Stimulated activated CD8-positive, alpha-beta memory T cell treated with anti-CD3 and anti-CD28 coated beads, Interleukin-15, amount 100 ng/mL, for 1 hour (primary cell): ENCODE data around the gene CTNNA3.

Source experiments
- DNase-seq: peaks from one replicate; pipeline ENCODE4 v3.0.0-alpha.2; 2020; ENCODE audit warnings: low read depth

CTNNA3 gene

GRCh38 chr10:66748217-66748616 is 947.8 kb downstream of the CTNNA3 start:
- no peak for DNase-seq

- DNase-seq: no peak
These were observed 948.5 kb downstream of the CTNNA3 start for GRCh38 chr10:66747451-66747850.

GRCh38 chr10:66746711-66747110 is 949.3 kb downstream of the CTNNA3 start:
- no peak for DNase-seq

DNA sequence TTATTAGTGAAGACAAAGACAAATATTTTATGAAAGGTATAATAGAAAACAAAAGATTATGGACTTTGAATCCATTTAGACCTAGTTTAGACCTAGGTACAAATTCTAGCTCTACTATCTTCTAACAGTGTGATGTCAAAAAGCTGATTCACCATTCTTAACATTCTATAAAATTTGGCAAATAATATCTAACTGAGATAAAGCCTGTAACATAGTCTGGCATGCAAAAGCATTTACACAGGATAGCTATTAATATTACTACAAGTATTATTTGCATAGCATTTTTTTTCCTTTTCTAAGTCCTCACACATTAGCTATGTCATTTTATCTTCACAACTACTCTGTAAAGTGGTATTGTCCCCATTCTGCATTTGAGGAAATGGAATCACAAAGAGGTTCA is 949.7 kb downstream of the CTNNA3 start:
- no peak for DNase-seq

DNA sequence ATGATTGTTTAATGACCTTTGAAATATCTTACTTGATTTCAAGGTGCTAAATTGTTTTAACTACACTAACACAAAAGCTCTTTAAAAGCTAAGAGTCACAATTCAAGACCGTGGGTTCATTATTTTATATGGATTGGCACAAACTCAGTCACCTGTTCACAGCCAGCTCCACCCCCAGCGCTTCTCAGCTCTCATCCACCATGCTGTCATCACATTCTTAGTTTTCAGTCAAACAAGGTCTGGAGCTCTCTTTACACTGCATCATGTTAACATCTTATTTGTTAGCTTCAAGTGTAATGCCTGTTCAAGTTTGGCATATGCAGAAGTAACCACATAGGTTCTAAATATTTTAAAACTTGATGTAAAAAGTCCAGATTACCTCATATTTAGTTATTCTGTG is 951.1 kb downstream of the CTNNA3 start:
- no peak for DNase-seq

DNA sequence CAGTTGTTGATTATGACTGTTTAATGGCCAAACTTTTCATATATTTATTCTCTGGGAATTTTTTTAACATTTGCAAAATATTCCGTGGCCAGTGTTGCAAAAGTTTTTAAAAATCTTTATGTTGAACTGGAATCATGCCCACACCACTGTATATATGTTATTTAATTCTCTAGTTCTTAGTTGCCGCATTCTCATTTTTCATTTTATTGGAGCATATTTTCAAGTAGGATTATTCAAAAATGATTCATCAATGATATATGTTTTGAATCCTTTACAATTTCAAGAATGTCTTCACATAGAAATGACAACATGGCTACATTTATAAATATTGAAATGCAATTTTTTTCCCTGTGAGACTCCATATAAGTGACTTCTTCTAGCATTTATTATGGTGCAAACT is 958.8 kb downstream of the CTNNA3 start:
- DNase-seq: no peak

GRCh38 chr10:66723608-66724400 is 972.2 kb downstream of the CTNNA3 start:
- DNase-seq: no peak

GRCh38 chr10:66719483-66719882 is 976.5 kb downstream of the CTNNA3 start:
- no peak for DNase-seq

GRCh38 chr10:66717231-66717981 is 978.6 kb downstream of the CTNNA3 start:
- DNase-seq: no peak

DNA sequence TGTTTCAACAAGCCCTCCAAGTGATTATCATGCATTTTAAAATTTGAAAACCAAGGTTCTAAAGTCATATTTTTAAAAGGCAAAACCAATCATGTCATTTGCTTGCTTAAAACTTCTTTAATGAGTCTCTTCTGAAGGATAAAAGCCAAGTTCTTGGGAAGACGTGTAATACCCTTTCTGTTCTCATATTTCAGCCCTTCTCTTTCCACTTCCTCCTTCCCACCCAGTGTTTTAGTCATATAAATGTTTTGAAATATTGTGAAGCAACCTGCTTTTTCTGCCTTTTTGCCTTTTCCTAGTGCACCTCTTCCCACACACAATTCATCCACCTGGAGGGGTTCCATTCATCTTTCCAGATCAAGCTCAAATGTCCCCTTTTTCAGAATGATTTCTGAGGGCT is 981.3 kb downstream of the CTNNA3 start:
- DNase-seq: no peak

DNA sequence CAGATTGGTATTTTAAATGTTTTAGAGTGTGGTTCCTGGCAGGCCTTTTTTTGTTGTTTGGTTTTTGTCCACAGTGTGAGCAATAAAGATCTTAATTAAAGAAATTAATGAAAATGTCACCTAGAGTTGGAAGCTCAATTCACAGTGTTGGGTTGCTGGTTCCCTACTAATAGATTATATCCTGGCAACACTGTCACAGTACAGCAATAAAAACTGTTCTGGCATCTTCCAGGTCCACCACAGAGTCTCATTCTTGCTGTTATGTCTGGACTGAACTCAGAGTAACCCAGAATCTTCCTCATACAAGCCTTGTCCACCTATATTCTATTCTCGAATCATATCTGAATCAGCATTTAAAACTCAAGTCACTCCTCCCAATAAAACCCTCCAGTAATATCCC is 982.6 kb downstream of the CTNNA3 start:
- DNase-seq: no peak

- DNase-seq: no peak
These were observed 997.9 kb downstream of the CTNNA3 start for GRCh38 chr10:66698069-66698468.

DNA sequence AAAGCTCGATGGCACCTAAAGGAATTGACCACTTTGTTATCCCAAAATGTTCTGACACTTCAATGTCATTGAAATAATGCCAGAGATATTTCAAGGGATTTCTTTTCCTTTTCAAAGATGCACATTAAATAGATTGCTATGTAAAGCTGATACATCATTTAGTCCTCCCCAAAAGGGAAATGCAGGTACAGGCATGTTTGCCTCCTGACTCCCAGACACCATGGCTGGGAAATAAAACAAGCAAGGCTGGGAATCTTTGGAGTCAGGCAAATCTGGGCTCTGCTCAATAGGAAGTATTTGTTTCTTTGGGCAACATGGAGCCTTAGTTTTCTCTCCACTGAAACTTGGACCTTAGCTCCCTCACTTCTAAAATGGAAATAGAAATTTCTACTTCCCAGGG is 1000.9 kb downstream of the CTNNA3 start:
- no peak for DNase-seq

GRCh38 chr10:66684581-66684980 is 1011.4 kb downstream of the CTNNA3 start:
- DNase-seq: no peak

DNA sequence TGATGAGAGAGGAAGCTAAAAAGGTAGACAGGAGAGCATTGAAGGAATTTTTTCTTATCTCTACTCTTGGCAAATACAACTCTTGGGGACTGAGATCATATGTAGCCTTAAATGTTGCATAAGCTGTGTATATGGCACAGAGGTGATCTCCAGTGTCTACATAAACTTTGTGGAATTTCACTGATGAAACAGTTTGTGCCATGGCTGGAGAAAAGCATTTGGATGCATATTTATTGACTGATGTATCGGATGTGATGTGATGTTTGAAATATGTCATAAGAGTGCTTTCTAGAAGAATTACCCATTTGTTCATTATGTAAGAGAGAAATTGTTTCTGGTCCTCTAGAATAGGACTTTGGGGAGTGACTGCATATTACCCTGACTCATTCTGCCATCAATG is 1015.1 kb downstream of the CTNNA3 start:
- no peak for DNase-seq

DNA sequence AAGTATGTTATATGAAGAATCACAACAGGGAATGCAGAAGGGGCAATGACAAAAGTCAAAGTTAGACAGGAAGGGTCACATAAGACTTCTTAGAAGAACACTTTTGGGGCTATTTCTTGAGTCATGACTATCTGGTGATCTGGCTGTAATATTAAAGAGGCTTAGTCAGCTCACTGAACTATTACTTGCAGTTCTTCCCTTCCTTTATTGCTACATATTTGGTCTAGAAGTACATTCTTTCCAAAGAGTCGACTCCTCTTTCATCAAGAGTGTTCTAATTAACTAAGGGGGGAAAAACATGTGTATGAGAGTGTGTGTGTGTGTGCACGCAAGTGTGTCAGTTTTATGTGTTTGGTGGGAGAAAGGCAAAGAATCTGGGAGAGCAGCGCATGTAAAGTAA is 1017.5 kb downstream of the CTNNA3 start:
- DNase-seq: no peak

GRCh38 chr10:66673071-66673470 is 1022.9 kb downstream of the CTNNA3 start:
- DNase-seq: no peak

GRCh38 chr10:66671562-66671961 is 1024.4 kb downstream of the CTNNA3 start:
- no peak for DNase-seq

GRCh38 chr10:66671064-66671463 is 1024.9 kb downstream of the CTNNA3 start:
- no peak for DNase-seq

GRCh38 chr10:66656499-66656898 is 1039.5 kb downstream of the CTNNA3 start:
- DNase-seq: no peak

DNA sequence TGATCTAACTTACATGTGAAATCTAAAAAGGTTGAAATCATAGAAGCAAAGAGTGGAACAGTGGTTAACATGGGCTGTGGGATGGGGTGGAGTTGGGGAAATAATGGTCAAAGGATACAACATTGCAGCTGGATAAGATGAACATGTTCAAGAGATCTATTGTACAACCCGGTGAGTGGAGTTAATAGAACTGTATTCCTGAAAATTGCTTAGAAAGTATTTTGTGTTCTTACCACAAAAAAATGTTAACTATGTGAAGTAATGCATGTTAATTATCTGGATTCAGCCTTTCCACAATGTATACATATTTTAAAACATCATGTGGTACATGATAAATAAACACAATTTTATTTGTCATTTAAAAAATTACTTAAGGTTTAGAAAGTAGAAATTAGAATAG is 1041.1 kb downstream of the CTNNA3 start:
- DNase-seq: no peak

GRCh38 chr10:66651308-66652082 is 1044.5 kb downstream of the CTNNA3 start:
- no peak for DNase-seq

DNA sequence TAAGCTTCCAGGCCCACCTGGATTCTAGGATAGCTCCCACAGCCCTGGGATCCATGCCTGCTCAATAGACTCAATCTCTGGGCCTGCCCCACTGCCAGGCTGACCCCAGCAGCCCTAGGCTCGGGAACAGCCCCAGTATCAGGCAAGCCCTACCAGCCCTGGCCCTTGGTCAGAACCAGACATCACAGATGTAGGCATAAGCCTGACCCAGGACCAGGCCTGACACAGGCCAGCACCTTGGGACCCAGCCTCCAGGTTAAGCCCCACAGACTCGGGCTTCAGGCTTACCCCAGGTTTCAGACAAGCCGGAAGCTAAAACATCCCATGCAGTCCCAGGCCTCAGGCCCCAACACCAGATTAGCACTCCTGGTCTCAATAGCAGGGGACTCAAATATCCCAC is 1046.4 kb downstream of the CTNNA3 start:
- no peak for DNase-seq
